ENCODE data around the gene EPS8. TPM values are rescaled to one million over a fixed set of nuclear protein-coding genes. Genes with fewer than 3 reads are reported as not detected.

The EPS8 gene
- total RNA-seq, 4 donors from 2014 or later, result 93.7 to 173 (median 109) TPM

- no peaks in the 10 kb centered on the region for H3K9me3 ChIP-seq
- intact Hi-C loops (cut with DNase I; ENCODE audit: low total_unique reads), result no loop called here
- no peak overlapping the region for H3K4me3 ChIP-seq
- DNase-seq, result no peak
- peak overlapping the region; percentile 28 to 76 for H3K27ac ChIP-seq
- peaks cover 4 to 18% of the 10 kb centered on the region in 2 donors for H3K4me1 ChIP-seq
- no peak for TF ChIP-seq CTCF (IDR thresholded peaks at IDR 0.05)
- no peak for TF ChIP-seq POLR2A (IDR thresholded peaks at IDR 0.05)
- no peaks in the 10 kb centered on the region for H3K36me3 ChIP-seq
- no peaks in the 10 kb centered on the region for H3K27me3 ChIP-seq
Observed at GRCh38 chr12:15729097-15729496, 60.1 kb downstream of the EPS8 start.

- no peak overlapping the region for H3K4me3 ChIP-seq
- no peaks in the 10 kb centered on the region for H3K27me3 ChIP-seq
- no peaks in the 10 kb centered on the region for H3K36me3 ChIP-seq
- intact Hi-C loops (cut with DNase I; ENCODE audit: low total_unique reads), result no loop called here
- H3K4me1 ChIP-seq, result peaks cover 4 to 18% of the 10 kb centered on the region in 2 donors
- no peak for DNase-seq
- no peaks in the 10 kb centered on the region for H3K9me3 ChIP-seq
- peak overlapping the region; percentile 28 to 76 for H3K27ac ChIP-seq
- no peak for TF ChIP-seq POLR2A (IDR thresholded peaks at IDR 0.05)
Observed at GRCh38 chr12:15728118-15728598, 61.0 kb downstream of the EPS8 start.

GRCh38 chr12:15726878-15727150 is 62.4 kb downstream of the EPS8 start:
- Histone ChIP-seq H3K4me1 (peaks cover 4 to 13% of the 10 kb centered on the region in 2 donors), H3K27ac (peak overlapping the region; percentile 76)

GRCh38 chr12:15726027-15726877 is 62.9 kb downstream of the EPS8 start:
- no peak overlapping the region for H3K4me3 ChIP-seq
- H3K27ac ChIP-seq, result peak overlapping the region; percentile 76
- H3K36me3 ChIP-seq, result no peaks in the 10 kb centered on the region
- TF ChIP-seq CTCF (IDR thresholded peaks at IDR 0.05) (no peak), POLR2A (IDR thresholded peaks at IDR 0.05) (no peak)
- intact Hi-C loops (cut with DNase I; ENCODE audit: low total_unique reads), result no loop called here
- H3K4me1 ChIP-seq, result peaks cover 4 to 13% of the 10 kb centered on the region in 2 donors
- DNase-seq, result no peak
- H3K9me3 ChIP-seq, result no peaks in the 10 kb centered on the region
- H3K27me3 ChIP-seq, result no peaks in the 10 kb centered on the region

More at GRCh38 chr12:15726878-15727150, 62.4 kb downstream of the EPS8 start:
- no peak for DNase-seq
- no peaks in the 10 kb centered on the region for H3K9me3 ChIP-seq
- H3K4me3 ChIP-seq, result no peak overlapping the region
- H3K36me3 ChIP-seq, result no peaks in the 10 kb centered on the region
- H3K27me3 ChIP-seq, result no peaks in the 10 kb centered on the region
- TF ChIP-seq POLR2A (IDR thresholded peaks at IDR 0.05) (no peak), CTCF (IDR thresholded peaks at IDR 0.05) (no peak)
- intact Hi-C loops (cut with DNase I; ENCODE audit: low total_unique reads), result no loop called here

- intact Hi-C loops (cut with DNase I; ENCODE audit: low total_unique reads), result no loop called here
- TF ChIP-seq CTCF (IDR thresholded peaks at IDR 0.05), result no peak
- no peak for TF ChIP-seq POLR2A (IDR thresholded peaks at IDR 0.05)
- Histone ChIP-seq H3K4me3 (no peak overlapping the region), H3K27ac (peak overlapping the region; percentile 20 to 65), H3K9me3 (no peaks in the 10 kb centered on the region), H3K4me1 (peaks cover 2 to 22% of the 10 kb centered on the region in 2 donors), H3K27me3 (no peaks in the 10 kb centered on the region), H3K36me3 (no peaks in the 10 kb centered on the region)
- DNase-seq, result no peak
Observed at GRCh38 chr12:15722951-15723350, 66.2 kb downstream of the EPS8 start.
